Prostate gland (tissue), 2 donors: ENCODE measurements around the gene HSPA1B.

Source experiments
- CTCF ChIP-seq, 4 experiments: fragments of 200-600 bp in 2 of 4; fragments of 450-650 bp in 2 of 4; sonication (generic) in 2 of 4; IDR thresholded peaks; 1 replicate in 3 of 4; 2 replicates in 1 of 4; pipeline ENCODE4 v1.5.1; 2016 to 2019; ENCODE audit warnings: antibody characterized with exemption in 4 of 4, mild to moderate bottlenecking in 2 of 4, moderate library complexity in 2 of 4
- POLR2A ChIP-seq: fragments of 450-650 bp; IDR thresholded peaks from one replicate; pipeline ENCODE4 v1.6.1; 2016; ENCODE audit warnings: antibody characterized with exemption, mild to moderate bottlenecking

GRCh38 chr6:31785475-31785874, 42.1 kb upstream of the HSPA1B start:
- TF ChIP-seq CTCF (IDR thresholded peaks at IDR 0.05) (no peak), POLR2A (no peak)
